HS-5 (cell line): ENCODE data around the gene RNF222.
A peak's percentile ranks its signal among the peaks of the same experiment; 100 is the strongest.

Experiments used
- DNase-seq: peaks from one replicate; pipeline ENCODE4 v3.0.0-alpha.2; 2012; ENCODE audit warnings: low read depth

The RNF222 gene, protein sequence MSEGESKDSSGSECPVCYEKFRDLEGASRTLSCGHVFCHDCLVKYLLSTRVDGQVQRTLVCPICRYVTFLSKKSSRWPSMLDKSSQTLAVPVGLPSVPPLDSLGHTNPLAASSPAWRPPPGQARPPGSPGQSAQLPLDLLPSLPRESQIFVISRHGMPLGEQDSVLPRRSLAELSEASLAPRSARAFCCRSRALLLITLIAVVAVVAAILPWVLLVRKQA

DNA sequence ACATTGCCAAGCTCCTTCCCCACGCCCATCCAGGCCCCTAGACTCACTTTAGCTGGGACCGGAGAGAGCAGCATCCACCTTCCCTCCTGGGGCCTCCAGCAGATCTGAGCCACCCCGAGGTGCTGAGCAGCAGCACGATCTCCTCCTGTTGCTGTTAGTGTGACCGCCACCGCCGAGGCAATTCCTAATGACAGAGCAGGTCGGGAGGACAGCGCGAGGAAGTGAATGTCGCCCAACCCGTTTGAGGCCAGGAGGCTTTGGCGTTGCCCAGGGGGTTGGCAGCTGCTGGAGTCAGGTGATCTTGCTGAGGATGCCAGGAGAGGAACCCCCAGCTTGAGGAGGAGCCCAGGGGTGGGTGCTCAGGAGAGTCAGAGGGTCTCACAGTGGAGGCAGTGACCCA lies at the start of gene RNF222:
TSS of gene RNF222 (minus strand) at position 192 of the 400 bp plus-strand sequence. CDS start 4,366 bp downstream, outside the sequence.
- no peak for DNase-seq

DNA sequence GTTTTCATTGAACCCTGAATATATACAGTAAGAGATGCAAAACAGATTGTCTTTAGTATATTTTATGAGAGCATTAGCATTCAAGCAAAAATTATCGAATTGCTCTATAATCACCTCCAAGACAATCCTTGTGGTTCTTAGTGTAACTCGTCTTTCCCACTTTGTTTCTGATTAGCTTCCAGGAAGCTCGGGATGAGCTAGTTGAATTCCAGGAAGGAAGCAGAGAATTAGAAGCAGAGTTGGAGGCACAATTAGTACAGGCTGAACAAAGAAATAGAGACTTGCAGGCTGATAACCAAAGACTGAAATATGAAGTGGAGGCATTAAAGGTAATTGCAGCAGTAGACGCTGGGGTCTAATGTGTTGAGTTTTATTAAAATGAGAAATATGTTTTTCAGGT lies 47.9 kb upstream of the RNF222 start:
- no peak for DNase-seq

DNA sequence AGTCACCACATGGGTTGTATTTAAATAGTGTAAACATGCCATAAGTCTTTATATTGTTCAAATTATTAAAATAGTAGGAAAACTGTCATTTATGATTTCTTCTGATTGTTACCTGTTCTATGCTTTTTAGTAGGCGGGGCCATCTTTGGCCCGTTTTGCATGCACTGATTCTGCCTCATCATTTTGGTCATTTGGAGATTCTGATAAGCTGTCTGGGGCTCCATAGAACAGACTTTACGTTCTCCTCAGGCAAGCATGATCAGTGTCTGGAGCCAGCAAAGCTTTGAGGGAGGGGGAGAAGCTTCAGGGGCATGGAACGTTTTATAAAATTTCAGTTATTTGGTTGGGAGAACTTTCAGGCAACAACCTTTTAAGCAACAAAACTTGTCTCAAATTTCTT lies 46.9 kb upstream of the RNF222 start:
- DNase-seq: no peak

DNA sequence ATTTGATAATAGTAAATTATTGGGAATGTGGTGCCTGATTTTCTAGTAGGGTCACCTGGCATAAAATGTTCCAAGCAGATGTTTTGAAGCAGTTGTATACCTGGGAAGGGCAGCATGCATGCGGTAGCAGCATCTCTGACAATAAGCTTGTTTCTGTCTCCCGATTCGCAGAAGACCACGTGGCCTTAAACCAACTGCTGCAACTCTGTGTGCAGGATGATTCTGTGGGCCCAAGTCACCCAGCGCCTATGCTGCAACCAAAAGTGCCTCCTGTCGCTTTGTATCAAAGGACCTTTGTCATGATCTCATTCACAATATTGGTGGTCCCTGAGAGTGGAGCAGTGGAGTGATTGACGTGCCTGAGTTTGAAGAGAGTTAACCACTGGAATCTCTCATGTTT lies 46.1 kb upstream of the RNF222 start:
- DNase-seq: no peak

DNA sequence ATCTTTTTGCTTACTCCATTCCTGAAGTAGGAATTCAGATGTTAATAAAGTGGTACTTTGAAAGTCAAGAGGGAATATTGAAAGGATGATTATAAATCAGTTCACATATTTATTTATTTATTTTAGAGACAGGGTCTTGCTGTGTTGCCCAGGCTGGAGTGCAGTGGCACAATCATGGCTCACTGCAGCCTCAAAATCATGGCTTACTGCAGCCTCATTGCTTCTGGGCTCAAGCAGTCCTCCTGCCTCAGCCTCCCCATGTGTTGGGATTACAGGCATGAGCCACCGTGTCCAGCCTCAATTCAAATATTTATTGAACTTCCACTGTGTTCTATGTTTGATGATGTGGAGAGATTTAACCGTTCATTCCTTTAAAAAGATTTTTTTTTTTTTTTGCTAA lies 44.7 kb upstream of the RNF222 start:
- no peak for DNase-seq

DNA sequence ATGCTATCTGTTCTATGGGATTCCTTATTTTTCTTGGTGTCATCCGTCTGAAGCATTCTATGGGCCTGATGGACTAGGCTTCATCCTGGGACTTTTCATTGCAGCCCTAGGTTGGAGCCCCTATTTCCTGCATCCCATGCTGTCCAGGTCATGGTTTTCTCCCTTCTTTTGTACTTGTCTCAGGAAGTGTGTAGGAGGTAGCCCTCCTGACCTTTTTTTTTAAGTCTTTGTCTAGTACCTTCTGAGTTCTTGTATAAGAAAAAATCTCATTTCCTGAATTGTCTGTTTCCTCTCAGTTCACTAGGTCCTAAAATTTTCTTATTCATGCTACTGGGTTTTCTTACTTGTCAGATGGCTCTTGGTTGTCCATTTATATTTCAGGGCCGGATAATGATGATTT lies 44.1 kb upstream of the RNF222 start:
- DNase-seq: no peak

DNA sequence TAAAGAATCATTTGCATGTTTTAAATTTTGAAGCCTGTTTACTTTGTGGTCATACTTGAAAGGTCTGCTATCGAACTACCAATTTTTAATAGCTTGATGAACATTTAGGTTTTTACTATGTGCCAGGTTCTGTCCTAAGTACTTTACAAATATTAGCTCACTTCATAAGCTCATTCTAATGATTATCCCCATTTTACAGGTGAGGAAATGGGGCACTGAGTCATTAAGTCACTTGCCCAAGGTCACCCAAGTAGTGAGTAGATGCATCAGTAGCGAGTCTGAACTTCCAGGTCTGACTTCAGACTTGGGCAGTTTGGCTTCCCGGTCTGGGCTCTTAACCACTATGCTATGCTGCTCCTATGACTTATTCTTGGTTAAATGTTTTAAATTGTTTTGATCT lies 42.1 kb upstream of the RNF222 start:
- DNase-seq: no peak

DNA sequence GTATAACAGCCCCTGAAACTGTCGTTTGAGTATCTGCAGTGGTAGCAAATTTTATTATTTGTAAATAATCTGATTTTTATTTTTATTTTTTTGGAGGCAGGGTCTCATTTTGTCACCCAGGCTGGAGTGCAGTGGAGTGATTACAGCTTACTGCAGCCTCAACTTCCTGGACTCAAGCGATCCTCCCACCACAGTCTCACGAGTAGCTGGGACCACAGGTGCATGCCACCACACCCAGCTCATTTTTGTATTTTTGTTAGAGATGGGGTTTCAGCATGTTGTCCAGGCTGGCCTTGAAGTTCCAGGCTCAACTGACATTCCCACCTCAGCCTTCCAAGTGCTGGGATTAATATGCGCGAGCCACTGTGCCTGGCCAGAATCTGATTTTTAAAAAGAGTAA lies 40.8 kb upstream of the RNF222 start:
- no peak for DNase-seq

DNA sequence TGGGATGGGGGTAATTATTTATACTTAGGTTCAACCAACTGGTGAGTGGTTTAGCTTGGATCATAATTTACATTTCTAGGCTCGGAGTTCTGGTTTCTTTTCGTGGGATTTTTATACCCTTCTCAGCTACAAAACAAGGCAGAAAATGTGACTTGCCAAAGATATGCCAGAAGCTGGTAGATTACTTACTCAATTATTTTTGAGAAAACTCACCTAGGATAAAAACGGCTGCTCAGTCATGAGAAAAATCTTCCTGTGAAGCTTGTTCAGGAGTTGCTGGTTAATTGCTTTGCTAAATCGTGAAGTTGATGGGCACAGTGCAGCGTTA lies 39.2 kb upstream of the RNF222 start:
- DNase-seq: no peak

DNA sequence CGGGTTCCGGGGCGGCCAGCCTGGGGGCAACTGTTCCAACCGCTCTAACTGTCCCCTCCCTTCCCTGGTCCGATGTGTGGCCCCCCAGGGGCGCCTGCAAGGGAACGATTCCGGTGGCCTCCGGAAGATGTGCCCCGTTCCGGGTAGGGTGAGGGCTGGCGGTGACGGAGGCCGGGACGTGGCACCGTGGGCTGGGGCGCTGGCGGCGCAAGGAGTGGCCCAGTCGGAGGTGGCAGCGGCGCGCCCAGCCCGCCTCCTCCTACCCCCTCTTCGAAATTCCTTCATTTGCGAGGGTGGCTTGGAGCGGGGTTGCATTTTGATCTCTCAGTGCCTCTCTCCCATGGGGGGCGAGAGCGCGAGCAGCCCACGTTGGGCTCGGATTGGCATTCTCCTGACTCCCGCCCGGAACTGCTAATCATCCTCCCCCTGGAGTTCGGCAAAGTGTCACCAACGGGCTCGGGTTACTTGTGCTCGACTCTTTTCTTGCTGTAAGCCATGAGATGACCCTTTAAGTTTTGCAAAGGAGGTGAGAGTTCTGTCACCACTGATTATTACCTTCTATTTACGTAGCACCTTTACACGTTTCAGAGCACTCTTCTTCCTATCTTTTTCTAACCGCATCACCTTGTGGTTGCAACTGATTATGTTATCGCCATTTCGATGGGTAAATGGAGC lies 38.7 kb upstream of the RNF222 start:
- peak; percentile 19 for DNase-seq

DNA sequence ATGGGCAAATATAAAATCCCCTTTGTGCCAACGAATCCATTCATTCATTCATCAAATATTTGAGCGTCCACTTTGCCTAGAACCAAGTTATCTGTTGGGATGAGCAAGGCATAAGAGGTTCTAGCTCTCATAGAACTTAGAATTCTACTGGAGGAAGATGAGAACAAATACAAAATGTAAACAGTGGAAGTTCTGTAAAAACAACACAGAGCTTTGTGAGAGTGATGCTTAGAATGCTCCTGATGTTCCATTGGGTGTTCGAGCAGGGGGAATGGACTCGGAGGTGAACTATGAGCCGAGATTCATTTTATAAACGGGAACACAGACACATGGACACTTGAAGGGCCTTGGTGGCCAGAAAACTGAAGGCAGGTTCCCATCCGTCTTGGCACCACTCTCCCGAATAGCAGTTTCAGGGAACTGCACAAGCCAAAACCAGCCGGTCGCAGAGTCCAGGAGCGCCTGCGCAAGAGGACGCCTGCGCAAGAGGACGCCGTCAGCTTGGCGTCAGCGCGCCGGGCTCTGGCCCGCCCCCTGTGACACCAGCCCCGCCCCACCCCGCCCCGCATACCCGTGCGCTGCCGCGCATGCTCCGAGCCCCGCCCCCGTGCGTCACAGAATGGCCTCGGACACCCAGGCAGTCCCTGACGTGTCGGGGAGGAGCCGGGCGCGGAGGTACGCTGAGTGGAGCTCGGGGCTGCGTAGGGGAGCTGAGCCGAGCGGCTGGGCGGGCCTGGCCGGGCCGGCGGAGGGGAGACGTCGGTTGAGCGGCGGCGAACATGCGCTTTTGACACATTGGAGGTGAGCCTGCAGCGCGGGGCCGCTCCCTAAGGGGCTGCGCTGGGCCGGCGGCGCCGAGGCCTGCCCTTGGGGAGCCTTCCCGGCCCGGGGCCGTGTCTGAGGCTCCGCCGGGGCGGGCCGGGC lies 37.9 kb upstream of the RNF222 start, which contains the start of gene NDEL1:
TSS of gene NDEL1 (plus strand) at position 640 of the 924 bp plus-strand sequence. CDS start 8,388 bp downstream, outside the sequence.
- DNase-seq: peak; percentile 85

DNA sequence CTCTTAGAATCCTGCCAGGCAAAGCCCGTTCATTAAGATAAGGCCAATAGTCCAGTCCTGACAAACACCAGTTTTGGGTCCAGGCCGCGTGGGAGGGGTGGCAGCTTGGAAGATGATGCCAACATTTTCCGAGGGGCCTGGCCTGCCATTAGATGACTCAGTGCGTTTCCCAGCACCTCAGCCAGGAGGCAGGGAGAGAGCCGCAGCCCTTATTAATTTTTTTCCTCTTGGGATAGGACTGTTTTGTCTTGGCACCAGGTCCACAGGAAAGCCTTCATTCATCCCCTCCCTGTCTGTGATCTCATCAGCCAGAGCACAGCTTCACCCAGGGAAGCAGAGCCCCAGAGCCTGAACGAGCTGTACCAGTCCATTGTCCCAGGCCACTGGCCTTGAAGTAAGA lies 33.3 kb upstream of the RNF222 start:
- DNase-seq: no peak

DNA sequence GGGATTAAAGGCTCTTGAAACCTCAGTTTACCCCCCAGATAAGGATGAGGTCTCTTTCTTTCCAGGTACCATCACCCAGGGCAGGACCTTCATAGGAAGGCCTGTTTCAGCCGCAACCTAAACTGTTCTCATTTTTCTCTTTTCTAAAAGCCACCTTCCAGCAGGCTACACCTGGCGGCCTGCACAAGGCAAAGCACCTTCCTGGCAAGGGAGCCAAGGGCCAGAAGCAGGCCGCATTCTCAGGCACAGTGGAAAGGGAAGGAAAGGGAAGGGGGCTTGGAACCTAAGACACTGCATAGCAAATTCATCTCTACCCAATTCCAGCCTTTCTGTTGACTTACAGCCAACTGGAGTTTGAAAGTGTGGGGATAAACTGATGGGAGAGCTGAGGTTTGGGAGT lies 29.2 kb upstream of the RNF222 start:
- no peak for DNase-seq

DNA sequence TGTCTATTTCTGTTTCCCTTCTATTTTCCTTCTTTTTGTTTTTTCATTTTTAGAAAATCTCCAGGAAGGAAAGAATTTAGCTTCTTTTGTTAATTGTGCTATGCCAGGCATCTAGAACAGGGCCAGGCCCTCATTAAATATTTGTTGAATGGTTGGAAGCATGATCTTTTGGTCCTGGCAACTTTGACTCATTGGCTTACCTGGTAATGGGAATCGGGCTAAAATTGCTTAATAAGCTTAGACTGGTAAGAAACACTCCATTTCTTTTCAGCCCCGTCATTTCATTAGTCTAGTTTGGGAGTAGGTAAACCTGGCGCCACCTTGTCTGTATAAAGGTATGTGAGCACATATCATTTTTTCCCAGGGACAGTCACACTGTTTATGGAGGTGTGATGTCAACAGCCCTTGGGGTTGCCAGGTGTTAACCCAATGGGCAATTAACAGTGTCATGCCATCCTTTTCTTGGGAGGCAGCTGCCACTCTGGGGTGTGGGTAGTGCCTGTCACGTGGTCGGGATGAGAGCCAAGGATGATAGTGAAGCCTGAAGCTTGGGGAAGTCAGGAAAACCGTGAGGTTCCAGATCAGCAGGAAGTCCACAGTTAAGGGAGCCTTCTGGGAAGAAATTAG lies 28.6 kb upstream of the RNF222 start:
- no peak for DNase-seq

DNA sequence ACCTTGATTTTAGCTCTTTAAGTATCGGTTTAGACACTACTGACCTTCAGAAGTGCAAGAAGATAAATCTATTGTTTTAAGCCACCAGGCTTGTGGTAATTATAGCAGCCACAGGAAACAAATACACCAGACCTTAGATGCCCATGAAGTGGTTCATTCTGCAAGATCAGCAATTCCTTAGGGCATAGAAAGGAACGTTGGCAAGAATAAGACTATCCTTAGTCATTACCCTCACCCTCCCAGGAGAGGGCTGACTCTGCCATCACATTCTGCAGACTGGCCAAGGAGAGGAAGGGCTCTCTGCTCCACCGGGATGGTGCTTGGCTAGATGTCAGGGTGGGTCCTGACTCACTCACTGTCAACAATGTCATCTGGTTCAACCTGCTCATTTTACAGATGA lies 23.9 kb upstream of the RNF222 start:
- no peak for DNase-seq

DNA sequence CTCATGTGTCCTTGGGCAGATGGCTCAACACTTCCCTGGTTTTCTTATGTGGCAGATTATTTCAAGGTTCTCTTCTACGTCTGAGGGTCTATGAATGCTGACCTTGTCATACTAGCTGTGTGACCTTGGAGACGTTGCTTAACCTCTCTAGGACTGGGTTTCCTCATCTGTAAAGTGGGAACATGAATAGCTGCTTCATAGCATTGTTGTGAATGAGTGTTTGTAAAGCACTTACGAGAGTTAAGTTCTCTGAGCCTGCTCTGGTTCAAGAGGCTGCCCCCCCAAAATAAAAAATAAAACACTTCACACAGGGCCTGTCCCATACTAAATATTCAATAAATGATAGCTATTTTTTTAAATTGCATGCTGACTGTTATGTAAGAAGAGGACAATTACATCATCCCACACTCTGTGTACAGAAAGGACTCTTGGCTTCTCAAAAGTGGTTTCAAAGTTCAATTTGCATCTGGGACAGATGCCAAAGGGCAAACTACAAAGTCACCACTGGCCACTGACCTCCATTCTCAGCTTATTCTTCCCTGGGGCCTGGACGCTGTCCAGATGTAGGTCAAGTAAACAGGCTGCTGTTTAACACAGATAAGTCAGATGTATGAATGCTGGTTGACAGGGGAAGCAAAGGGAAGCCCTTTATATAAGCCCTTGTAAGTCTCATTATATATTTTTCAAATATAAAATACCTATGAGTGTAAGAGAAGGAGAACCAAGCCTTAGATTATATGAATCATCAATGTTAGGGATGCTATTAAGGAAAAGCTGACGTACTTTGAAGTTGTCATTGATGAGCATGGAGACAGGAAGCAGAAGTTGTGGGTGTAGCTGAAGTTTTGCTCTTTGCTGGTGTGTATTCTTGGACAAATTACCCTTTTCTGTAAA lies 22.7 kb upstream of the RNF222 start:
- no peak for DNase-seq

DNA sequence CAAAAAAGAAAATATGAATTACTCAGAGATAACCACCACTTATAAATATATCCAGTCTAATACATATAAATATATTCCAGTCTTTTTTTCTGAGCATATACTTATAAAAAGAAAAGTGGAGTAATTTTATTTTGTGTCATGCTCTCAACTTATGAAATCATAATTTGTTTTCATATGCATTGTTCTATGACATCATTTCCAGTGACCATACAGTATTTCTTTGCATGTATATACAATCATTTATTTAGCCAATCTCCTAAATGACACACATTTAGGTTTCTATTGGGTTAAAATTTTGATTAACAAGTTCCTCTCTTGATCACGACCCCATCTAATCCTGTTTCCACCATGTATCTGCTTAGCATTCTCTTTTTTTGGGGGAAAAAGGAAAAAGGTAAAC lies 21.7 kb upstream of the RNF222 start:
- no peak for DNase-seq

DNA sequence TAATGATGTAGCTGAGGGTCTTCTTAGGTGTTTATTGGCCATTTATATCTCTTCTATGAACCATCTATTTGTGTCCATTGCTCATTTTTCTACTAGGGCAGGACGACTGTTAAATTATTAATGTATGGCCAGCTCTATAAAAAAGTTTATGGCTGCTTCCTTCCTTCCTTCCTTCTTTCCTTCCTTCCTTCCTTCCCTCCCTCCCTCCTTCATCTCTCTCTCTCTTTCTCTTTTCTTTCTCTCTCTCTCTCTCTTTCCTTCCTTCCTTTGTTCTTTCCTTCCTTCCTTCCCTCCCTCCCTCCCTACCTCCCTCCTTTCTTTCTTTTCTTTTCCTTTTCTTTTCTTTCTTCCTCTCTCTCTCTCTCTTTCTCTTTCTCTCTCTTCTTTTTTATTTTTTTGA lies 20.8 kb upstream of the RNF222 start:
- DNase-seq: no peak

DNA sequence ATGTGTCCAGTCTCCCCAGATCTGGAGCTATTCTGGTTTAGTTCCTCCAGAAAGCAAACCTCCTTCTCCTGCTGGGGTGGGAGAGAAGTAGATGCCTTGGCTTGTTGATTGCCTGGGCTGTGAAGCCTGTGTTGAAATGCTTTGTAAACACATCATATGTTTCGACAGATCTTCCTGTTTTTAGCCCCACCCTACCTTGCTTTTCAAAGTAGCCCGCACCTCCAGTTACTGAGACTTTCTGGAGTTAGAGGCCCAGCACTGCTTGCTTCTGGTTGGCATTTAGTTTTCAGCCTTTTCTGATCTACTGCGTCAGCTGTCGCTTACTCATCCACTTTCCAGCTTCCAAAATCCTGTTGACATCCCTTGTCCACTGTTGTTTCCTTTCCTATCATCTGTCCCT lies 20.2 kb upstream of the RNF222 start:
- DNase-seq: no peak

DNA sequence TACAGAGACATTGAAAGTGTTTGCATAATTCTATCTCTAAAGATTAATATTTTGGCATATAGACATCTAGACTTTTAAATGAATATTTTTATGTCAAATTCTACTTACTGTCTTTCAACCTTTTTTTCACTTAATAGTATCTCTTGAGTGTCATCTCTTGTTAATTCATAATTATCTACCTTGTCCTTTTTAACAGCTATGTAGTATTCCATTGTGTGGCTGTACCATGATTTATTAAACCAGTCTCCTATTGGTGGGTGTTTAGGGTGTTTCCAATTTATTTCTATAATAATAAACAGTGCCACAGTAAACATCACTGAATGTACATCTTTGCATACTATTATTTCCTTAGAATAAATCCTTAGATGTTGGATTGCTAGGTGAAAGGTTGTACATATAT lies 16.3 kb upstream of the RNF222 start:
- DNase-seq: no peak

DNA sequence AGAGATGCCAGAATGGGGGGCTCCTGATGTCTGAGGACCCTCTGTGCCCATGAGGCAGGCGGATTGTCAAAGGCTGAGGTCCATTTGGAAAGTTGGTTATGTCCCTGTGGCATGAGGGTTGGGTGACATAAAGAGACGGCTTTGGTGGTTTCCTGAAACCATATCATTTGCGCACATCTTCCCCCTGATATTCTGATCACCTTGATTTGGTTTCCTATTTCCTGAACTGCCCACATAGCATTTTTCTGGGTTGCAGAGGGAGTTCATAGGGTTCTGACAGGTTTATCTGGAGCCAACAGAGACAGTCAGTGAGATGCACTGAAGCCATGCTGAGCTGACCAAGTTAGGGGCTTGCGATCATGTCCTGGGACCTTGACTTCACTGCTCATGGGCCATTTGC lies 15.7 kb upstream of the RNF222 start:
- DNase-seq: no peak

DNA sequence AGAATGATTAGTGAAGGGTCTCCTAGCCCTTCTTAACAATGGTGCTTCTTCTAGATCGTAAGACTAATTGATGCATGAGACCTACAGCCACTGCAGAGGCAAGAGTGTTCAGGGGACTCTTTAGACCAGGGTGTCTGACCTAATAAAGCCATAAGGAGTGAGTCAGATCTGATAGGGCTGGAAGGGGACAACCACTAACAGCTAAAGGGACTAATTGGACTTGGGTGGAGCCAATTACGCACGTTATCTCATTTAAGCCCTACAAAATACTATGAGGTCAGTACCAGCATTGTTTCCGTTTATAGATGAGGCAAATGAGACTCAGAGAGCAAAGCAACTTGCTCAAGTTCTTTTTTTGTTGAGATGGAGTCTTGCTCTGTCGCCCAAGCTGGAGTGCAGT lies 14.5 kb upstream of the RNF222 start:
- DNase-seq: no peak
